PC-3 (cell line): ENCODE data around the gene ZNF79.

Source experiments
- EZH2phosphoT487 ChIP-seq: fragments of 300-600 bp; sonication (generic); IDR thresholded peaks from 2 replicates; pipeline ENCODE4 v1.6.1; 2018; ENCODE audit warnings: mild to moderate bottlenecking, antibody characterized with exemption, low read length, borderline replicate concordance
- TF ChIP-seq, protein P1 (sequence below): fragments of 300-600 bp; sonication (generic); conservative IDR thresholded peaks from 2 replicates; pipeline ENCODE4 v1.5.1; 2017; ENCODE audit warnings: antibody characterized with exemption, low read depth, mild to moderate bottlenecking, low read length

DNA sequence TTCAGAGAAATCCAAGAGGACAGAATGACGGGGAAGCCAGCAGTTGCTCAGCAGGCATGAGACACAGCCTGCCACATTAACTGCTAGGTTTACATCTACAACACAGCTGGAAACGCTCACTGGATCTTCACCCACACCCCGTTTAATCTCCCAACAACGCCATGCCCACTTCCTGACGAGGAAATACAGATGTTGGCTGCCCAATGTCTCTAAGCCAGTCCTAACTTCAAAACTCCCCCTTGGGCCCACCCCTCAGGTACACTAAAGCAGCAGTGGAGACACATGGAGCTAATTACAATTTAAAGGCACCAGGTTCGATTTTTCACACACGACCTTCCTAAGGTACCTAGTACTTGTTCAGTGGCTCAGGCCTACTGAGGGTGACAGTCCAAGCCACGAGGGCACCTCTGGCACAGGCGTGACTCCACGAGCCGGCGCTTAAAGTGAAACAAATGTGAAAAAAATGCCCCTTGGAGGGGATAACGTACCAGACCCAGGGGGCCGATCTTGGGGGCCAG is 26.1 kb downstream of the ZNF79 start:
- TF ChIP-seq, protein P1, sequence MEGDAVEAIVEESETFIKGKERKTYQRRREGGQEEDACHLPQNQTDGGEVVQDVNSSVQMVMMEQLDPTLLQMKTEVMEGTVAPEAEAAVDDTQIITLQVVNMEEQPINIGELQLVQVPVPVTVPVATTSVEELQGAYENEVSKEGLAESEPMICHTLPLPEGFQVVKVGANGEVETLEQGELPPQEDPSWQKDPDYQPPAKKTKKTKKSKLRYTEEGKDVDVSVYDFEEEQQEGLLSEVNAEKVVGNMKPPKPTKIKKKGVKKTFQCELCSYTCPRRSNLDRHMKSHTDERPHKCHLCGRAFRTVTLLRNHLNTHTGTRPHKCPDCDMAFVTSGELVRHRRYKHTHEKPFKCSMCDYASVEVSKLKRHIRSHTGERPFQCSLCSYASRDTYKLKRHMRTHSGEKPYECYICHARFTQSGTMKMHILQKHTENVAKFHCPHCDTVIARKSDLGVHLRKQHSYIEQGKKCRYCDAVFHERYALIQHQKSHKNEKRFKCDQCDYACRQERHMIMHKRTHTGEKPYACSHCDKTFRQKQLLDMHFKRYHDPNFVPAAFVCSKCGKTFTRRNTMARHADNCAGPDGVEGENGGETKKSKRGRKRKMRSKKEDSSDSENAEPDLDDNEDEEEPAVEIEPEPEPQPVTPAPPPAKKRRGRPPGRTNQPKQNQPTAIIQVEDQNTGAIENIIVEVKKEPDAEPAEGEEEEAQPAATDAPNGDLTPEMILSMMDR, result no peak
- no peak for TF ChIP-seq EZH2phosphoT487
